Stimulated activated naive CD4-positive, alpha-beta T cell (primary cell): ENCODE results near the gene TENT4B.
A peak's percentile ranks its signal among the peaks of the same experiment; 100 is the strongest.

ENCODE experiments used
- DNase-seq, 6 experiments: peaks; one replicate each; lab custom pipeline; 2025; lab: John Stamatoyannopoulos, UW

TENT4B gene

GRCh38 chr16:50271148-50272041 lies 118.3 kb downstream of the TENT4B start:
- no peak for DNase-seq

- DNase-seq: no peak
These were observed 119.0 kb downstream of the TENT4B start for GRCh38 chr16:50272111-50272571.

- no peak for DNase-seq
These were observed 119.7 kb downstream of the TENT4B start for GRCh38 chr16:50272687-50273381.

- DNase-seq: no peak
These were observed 120.2 kb downstream of the TENT4B start for GRCh38 chr16:50273382-50273690.

GRCh38 chr16:50273888-50274325 lies 120.8 kb downstream of the TENT4B start:
- peak in 4 of 6 experiments; percentile 11 to 63 (median 40) for DNase-seq

DNA sequence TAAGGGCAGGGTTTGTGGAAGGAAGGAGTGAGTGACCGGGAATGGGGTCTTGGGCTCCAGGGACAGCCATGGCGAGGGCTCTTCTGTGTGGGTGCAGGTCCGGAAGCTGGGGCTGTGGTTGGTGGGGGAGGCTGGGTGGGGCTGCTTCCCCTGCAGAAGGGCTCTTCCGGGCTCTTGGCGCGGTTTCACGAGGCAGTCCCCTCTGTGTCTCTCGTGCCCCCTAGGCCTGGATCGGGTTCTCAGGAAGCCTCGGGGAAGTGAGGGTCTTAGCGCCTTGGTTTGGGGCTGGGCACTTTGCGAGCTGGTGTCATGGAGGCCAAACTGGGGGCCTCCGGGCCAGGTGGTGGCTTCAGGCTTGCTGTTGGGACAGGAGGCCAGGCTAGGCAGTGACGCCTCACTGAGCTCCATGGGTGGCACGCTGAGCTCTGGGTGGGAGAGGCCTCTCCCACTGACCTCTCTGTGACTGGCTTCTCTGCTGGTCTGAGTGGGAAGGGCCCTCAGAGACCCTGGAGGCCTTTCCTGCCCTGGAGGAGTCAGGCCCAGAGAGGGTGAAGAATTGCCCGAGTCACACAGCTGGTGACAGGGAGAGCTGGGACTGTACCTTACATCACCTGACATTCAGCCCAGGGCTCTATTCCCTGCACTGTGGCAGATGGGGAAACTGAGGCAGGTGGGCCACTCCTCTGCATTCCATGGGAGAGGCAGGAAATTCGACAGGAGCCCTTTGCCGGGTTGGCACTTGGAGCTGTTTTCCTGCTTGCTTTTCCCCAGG lies 121.4 kb downstream of the TENT4B start:
- peak; percentile 27 to 71 (median 46) for DNase-seq

- no peak for DNase-seq
These were observed 122.0 kb downstream of the TENT4B start for GRCh38 chr16:50275098-50275415.

GRCh38 chr16:50275428-50276325 lies 122.6 kb downstream of the TENT4B start:
- DNase-seq: peak in 1 of 6 experiments; percentile 6

- DNase-seq: no peak
These were observed 123.2 kb downstream of the TENT4B start for GRCh38 chr16:50276326-50276640.

- DNase-seq: no peak
These were observed 123.9 kb downstream of the TENT4B start for GRCh38 chr16:50276801-50277555.

DNA sequence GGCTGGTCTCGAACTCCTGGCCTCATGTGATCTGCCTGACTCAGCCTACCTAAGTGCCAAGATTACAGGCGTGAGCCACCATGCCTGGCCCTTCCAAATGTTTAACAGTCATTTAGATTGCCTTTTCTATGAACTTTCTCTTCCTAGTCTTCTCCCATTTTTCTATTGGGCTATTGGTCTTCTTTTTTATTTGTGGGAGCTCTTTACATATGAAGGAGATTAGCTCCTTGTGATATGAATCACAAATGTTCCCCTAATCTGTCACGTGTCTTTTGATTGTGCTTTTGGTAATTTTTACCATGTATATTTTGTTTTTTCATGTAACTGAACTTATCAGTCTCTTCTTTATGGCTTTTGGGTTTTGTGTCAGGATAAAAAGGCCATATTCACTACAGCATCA lies 125.1 kb downstream of the TENT4B start:
- DNase-seq: no peak

DNA sequence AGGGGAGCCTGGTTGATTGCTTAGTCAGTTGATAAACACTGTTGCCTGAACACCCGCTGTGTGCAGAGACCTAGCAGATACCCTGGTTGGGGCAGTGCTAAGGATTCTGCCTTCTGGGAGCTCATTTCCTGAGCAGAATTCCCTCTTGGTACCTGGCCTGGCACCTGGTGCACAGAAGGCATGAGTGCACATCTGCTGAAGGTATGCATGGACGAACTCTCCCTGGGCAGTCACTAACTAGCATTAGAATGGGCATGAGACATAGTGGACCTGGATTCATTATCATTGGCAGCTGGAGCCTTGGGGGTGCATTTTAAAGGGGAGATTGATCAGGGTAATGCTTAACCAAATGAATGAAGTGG lies 126.4 kb downstream of the TENT4B start:
- DNase-seq: no peak

DNA sequence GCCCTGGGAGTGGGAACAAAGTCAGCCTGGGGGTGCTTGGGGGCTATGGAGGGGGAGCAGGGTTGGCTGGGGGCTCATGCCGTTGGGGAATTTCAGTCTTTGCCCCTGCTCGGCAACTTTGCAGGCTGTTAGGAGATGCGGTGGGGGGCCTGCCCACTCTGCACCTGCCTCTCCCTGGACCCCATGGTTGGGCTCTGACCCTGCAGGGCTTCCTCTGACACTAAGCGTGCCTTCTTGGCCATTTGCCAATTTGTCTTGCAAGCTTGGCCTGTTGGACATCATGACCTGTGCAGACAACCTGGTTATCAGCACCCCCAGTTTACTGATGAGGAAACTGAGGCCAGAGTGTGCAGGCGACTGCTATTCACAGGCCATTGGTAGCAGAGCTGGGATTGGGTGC lies 127.8 kb downstream of the TENT4B start:
- DNase-seq: no peak
